TTC549 (cell line): ENCODE measurements around the gene CFAP221.

Experiments
- FAIRE-seq: peaks from 2 replicates; lab custom pipeline; 2012; peaks lifted over from hg19 to GRCh38; lab: Jason Lieb, UNC

Gene CFAP221

GRCh38 chr2:119700866-119701265, 156.6 kb downstream of the CFAP221 start:
- no peak for FAIRE-seq

GRCh38 chr2:119701352-119701751, 157.1 kb downstream of the CFAP221 start:
- no peak for FAIRE-seq

GRCh38 chr2:119702203-119702917, 158.1 kb downstream of the CFAP221 start:
- FAIRE-seq = no peak

GRCh38 chr2:119702918-119703401, 158.7 kb downstream of the CFAP221 start:
- no peak for FAIRE-seq

GRCh38 chr2:119703526-119703925, 159.3 kb downstream of the CFAP221 start:
- FAIRE-seq = no peak

- no peak for FAIRE-seq
These were observed 160.4 kb downstream of the CFAP221 start for GRCh38 chr2:119704670-119705120.

- FAIRE-seq = no peak
These were observed 162.0 kb downstream of the CFAP221 start for GRCh38 chr2:119706221-119706620.
